Activated CD8-positive, alpha-beta T cell treated with anti-CD3 and anti-CD28 coated beads for 36 hours (primary cell): Measurements from ENCODE around the gene FMR1NB. TPM values are rescaled to one million over a fixed set of nuclear protein-coding genes. Genes with fewer than 3 reads are reported as not detected.

ENCODE experiments used
- ATAC-seq: fragments of 200-7000 bp; cut with Tn5 transposase; one replicate; pipeline ENCODE4 v1.10.0; 2021; ENCODE audit warnings: mild to moderate bottlenecking, moderate library complexity
- CTCF ChIA-PET: fragments of 350-600 bp; sonication (Branson Sonifier 250); formaldehyde crosslinking; loops from one replicate; lab custom pipeline; 2021; ENCODE audit warnings: antibody characterized with exemption; lab: Charles Lee
- POLR2A ChIA-PET: fragments of 350-600 bp; sonication (Branson Sonifier 250); formaldehyde crosslinking; loops from one replicate; lab custom pipeline; 2021; ENCODE audit warnings: antibody characterized with exemption; lab: Charles Lee
- DNase-seq: peaks from one replicate; pipeline ENCODE4 v3.0.0-alpha.2; 2020
- H3K27ac Mint-ChIP-seq: one replicate; pipeline ENCODE4 v1.8.0; 2021; ENCODE audit warnings: mild to moderate bottlenecking, mixed read lengths
- H3K27me3 Mint-ChIP-seq: one replicate; pipeline ENCODE4 v1.8.0; 2021; ENCODE audit warnings: mixed read lengths
- H3K36me3 Mint-ChIP-seq: one replicate; pipeline ENCODE4 v1.8.0; 2021; ENCODE audit warnings: low read depth, mixed read lengths
- H3K4me1 Mint-ChIP-seq: one replicate; pipeline ENCODE4 v1.8.0; 2021; ENCODE audit warnings: low read depth, mixed read lengths
- H3K4me3 Mint-ChIP-seq: one replicate; pipeline ENCODE4 v1.8.0; 2021; ENCODE audit warnings: mild to moderate bottlenecking, moderate library complexity, mixed read lengths
- H3K9me3 Mint-ChIP-seq: one replicate; pipeline ENCODE4 v1.8.0; 2021; ENCODE audit warnings: mixed read lengths
- intact Hi-C: fragments of 100-400 bp; cut with micrococcal nuclease; formaldehyde crosslinking; loops from one replicate; pipeline ENCODE4 v1.10.0; 2022
- total RNA-seq, 2 experiments: library from RNA; stranded (reverse); gene quantifications; one replicate each; pipeline ENCODE4 v1.2.3, GENCODE V29; 2021
- TF ChIP-seq, protein P1 (sequence below): fragments of 200-600 bp; IDR thresholded peaks from one replicate; pipeline ENCODE4 v1.8.0; 2022; ENCODE audit warnings: antibody characterized with exemption, mild to moderate bottlenecking

Gene FMR1NB
- total RNA-seq, 2 experiments from 2014 or later = not detected

DNA sequence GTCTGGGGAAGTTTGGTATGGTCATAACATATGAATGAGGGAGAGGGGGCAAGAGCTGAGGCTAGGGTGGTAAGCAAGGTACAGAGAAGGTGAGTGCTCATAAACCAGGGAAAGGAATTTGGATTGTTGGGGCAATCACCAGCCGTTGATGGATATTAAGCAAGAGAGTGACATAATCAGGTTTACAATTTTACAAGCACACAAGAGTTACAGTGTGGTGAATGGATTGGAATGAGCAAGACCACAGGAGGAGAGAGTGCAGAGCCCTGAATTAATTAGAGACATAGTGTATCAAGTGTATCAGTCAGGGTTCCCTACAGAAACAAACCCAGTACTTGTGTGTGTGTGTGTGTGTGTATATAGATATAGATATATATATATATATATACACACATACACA, 18.7 kb upstream of the FMR1NB start:
- CTCF ChIA-PET = no interaction called here
- ATAC-seq = no peak
- DNase-seq = no peak
- Mint-ChIP-seq H3K4me3 (no peak overlapping the region), H3K27ac (no peak overlapping the region), H3K9me3 (no peaks in the 10 kb centered on the region), H3K36me3 (no peaks in the 10 kb centered on the region), H3K4me1 (no peaks in the 10 kb centered on the region), H3K27me3 (peaks cover 8% of the 10 kb centered on the region)
- POLR2A ChIA-PET = no interaction called here
- intact Hi-C loops = no loop called here
- TF ChIP-seq, protein P1, sequence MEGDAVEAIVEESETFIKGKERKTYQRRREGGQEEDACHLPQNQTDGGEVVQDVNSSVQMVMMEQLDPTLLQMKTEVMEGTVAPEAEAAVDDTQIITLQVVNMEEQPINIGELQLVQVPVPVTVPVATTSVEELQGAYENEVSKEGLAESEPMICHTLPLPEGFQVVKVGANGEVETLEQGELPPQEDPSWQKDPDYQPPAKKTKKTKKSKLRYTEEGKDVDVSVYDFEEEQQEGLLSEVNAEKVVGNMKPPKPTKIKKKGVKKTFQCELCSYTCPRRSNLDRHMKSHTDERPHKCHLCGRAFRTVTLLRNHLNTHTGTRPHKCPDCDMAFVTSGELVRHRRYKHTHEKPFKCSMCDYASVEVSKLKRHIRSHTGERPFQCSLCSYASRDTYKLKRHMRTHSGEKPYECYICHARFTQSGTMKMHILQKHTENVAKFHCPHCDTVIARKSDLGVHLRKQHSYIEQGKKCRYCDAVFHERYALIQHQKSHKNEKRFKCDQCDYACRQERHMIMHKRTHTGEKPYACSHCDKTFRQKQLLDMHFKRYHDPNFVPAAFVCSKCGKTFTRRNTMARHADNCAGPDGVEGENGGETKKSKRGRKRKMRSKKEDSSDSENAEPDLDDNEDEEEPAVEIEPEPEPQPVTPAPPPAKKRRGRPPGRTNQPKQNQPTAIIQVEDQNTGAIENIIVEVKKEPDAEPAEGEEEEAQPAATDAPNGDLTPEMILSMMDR = no peak

DNA sequence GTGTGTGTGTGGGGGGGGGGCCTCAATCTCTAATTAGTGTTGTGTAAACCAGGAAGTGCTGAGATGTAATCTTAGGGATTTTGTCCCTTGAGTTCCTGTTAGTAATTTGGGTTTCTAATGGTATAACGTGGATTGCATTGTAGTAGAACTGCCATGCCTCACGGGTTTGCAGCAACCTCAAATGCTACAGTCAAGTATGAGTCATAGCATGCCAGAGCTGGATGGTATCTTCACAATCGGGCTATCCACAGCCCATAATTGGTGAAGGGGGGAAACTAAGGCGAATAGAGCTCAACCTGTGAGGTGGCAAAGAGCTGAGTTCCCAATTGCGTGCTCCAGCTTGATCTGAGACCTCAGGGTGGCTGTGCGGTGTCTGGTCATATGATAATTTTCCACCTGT, 2.2 kb upstream of the FMR1NB start:
- Mint-ChIP-seq H3K36me3 (no peaks in the 10 kb centered on the region), H3K27ac (no peak overlapping the region), H3K4me3 (no peak overlapping the region), H3K4me1 (no peaks in the 10 kb centered on the region), H3K27me3 (no peaks in the 10 kb centered on the region), H3K9me3 (no peaks in the 10 kb centered on the region)
- CTCF ChIA-PET = no interaction called here
- intact Hi-C loops = no loop called here
- TF ChIP-seq, protein P1 = no peak
- POLR2A ChIA-PET = no interaction called here
- DNase-seq (no peak), ATAC-seq (no peak)

DNA sequence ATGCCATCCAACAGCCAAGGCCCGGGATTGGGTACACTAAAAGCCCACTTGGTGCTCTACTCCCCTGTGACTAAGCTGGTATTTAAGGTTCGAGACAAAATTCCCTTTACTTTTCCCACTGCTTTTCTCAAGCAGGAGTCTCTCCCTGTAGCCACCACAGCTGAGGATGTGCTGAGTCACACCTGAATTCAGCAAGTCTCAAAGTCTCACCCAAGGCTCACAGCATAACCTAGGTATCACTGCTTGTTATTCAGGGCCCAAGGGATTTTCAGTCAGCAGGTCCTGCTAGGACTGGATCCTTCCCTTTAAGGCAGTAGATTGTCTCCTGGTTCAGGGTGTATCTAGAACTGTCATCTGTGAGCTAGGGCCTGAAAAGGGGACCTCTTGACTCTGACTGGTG, 39.2 kb downstream of the FMR1NB start:
- H3K27me3 Mint-ChIP-seq = peaks cover 5% of the 10 kb centered on the region
- DNase-seq = no peak
- H3K36me3 Mint-ChIP-seq = no peaks in the 10 kb centered on the region
- H3K27ac Mint-ChIP-seq = no peak overlapping the region
- H3K4me3 Mint-ChIP-seq = no peak overlapping the region
- POLR2A ChIA-PET = no interaction called here
- H3K4me1 Mint-ChIP-seq = no peaks in the 10 kb centered on the region
- peaks cover 4% of the 10 kb centered on the region for H3K9me3 Mint-ChIP-seq
- intact Hi-C loops = no loop called here
- ATAC-seq = no peak
- TF ChIP-seq, protein P1 = no peak
- CTCF ChIA-PET = no interaction called here

DNA sequence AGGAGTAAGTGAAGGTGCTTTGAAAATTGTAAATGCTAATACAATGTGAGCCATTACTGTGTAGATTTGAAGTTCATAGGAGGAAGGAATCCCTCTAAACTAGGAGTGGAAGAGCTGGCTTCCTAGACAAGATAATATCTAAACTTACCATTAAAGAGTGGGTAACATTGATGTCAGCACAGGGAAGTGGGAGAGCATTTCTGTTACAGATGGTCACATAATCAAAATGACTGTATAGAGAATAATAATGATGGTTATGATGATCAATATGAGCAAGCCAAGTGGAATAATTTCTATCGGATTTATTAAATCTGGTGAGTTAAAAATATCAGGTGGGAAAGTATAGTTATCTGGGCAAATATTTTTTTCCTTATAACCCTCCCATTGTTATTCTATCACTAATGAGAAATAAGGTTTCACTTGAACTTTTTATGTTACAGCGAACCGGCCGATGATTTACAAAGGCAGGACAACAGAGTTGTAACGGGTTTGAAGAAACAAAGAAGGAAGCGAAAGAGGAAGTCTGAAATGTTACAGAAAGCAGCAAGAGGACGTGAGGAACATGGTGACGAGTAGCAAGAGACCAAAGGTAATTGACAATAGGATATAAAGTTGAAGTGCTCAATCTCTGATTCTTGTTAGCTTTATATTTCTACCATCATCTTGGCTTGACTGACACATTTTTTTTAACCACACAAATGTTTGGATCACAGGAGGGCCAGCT, 43.5 kb downstream of the FMR1NB start:
- TF ChIP-seq, protein P1 = no peak
- ChIA-PET POLR2A (no interaction called here), CTCF (no interaction called here)
- no peaks in the 10 kb centered on the region for H3K4me1 Mint-ChIP-seq
- peaks cover 2% of the 10 kb centered on the region for H3K27me3 Mint-ChIP-seq
- no peak overlapping the region for H3K27ac Mint-ChIP-seq
- H3K4me3 Mint-ChIP-seq = no peak overlapping the region
- no peaks in the 10 kb centered on the region for H3K9me3 Mint-ChIP-seq
- no peaks in the 10 kb centered on the region for H3K36me3 Mint-ChIP-seq
- DNase-seq (no peak), ATAC-seq (no peak)
- intact Hi-C loops = no loop called here

DNA sequence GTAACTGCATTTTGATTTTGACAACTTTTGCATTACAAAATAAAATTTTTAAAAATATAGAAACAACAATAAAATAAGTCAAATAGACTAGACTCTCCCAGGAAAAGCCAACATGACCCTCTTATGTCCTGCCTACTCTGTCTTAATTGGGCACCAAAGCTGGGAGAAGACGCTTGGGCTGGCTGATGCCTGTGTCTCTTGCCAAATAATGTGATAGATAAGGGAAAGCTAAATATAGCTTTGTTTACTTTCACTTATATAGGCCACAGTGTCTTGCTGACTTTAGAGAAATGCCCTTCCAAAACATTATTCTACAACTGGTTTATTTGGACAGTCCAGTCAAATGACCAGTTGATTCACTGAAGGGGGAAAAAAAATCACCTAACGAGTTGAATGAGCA, 54.2 kb downstream of the FMR1NB start:
- H3K4me1 Mint-ChIP-seq = no peaks in the 10 kb centered on the region
- POLR2A ChIA-PET = no interaction called here
- TF ChIP-seq, protein P1 = no peak
- H3K9me3 Mint-ChIP-seq = no peaks in the 10 kb centered on the region
- no peaks in the 10 kb centered on the region for H3K36me3 Mint-ChIP-seq
- H3K4me3 Mint-ChIP-seq = no peak overlapping the region
- CTCF ChIA-PET = no interaction called here
- intact Hi-C loops = no loop called here
- no peak overlapping the region for H3K27ac Mint-ChIP-seq
- H3K27me3 Mint-ChIP-seq = no peaks in the 10 kb centered on the region
- DNase-seq = no peak
- no peak for ATAC-seq
